Neural cell (in vitro differentiated cells): Measurements from ENCODE around the gene LDB1.

Experiments
- CTCF ChIP-seq: fragments of 450-650 bp; IDR thresholded peaks from 2 replicates; pipeline ENCODE4 v1.5.1; 2014; ENCODE audit warnings: antibody characterized with exemption, mild to moderate bottlenecking, moderate library complexity; ENCODE audit not compliant: poor library complexity, severe bottlenecking
- EP300 ChIP-seq: fragments of 450-650 bp; conservative IDR thresholded peaks from 2 replicates; pipeline ENCODE4 v1.6.1; 2014; ENCODE audit warnings: antibody characterized with exemption, mild to moderate bottlenecking, moderate library complexity; ENCODE audit not compliant: poor library complexity, severe bottlenecking
- EZH2 ChIP-seq: fragments of 200-600, 300-800 bp; shearing (Covaris generic), sonication (generic); IDR thresholded peaks from 2 replicates; pipeline ENCODE4 v1.6.1; 2014; ENCODE audit warnings: antibody characterized with exemption, low read length, borderline replicate concordance, mild to moderate bottlenecking; ENCODE audit not compliant: insufficient read depth, poor library complexity, severe bottlenecking
- TAF1 ChIP-seq: IDR thresholded peaks from 2 replicates; pipeline ENCODE4 v1.6.1; 2012; ENCODE audit warnings: low read depth

- TF ChIP-seq EP300 = no peak
- no peak for TF ChIP-seq EZH2
- no peak for TF ChIP-seq CTCF
- no peak for TF ChIP-seq TAF1
Measured at GRCh38 chr10:102112210-102112817, 7.9 kb downstream of the LDB1 start.
